Kidney glomerular epithelial cell (primary cell): ENCODE data around the gene MPI.
"Not testable (repeated sequence)": the region's sequence is repeated elsewhere in the genome, so short reads cannot be mapped to it uniquely, and the experiment has no call there.

Experiments used
- DNase-seq: peaks from one replicate; lab custom pipeline; 2025; lab: John Stamatoyannopoulos, UW

Gene MPI

DNA sequence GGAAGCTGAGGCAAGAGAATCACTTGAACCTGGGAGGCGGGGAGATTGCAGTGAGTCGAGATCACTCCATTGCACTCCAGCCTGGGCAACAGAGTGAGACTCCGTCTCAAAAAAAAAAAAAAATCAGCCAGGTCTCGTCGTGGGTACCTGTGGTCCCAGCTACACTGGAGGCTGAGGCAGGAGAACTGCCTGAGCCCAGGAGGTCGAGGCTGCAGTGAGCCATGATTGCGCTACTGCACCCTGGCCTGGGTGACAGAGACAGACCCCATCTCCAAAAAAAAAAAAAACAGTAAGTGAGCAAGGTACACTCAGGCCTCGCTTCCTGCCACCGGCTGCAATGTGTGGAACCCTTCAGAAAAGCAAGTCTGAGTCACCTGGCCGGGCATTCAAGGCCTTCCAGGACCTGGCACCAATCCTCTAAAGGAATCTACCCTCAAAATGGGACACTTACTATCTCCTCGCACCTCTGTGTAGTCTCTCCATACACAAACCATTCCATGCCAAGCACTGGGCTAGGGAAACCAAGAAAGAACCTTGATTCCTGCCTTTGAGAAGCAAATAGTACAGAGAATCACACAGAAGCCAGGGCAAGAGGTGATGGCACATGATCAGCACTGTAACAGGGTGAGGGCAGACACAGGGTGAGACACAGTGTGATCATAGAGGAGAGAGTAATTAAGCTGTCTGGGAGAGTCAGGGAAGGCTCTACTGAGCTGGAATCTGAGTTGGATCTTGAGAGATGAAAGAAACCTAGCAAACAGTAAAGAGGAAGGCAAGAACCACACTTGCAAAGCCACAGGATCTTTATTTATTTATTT, 26.4 kb upstream of the MPI start:
- DNase-seq = peak; percentile 73

DNA sequence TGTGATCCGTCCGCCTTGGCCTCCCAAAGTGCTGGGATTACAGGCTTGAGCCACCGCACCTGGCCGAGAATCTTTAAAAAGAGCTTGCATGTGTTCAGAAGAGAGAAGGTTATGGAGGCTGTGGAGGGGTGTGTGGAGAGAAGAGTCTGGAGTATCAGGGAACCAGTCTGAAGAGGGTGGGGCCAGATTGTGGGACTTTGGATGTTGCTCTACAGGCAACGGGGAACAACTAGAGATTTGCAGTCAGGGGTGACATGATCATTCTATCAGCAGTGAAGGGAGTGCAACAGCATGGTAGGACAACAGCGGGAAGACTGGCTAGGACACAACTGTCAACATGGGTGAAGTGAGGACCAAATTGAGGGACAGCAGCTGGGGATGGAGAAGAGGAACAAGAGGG, 25.5 kb upstream of the MPI start:
- no peak for DNase-seq

GRCh38 chr15:74865316-74865715, 24.5 kb upstream of the MPI start:
- no peak for DNase-seq

GRCh38 chr15:74866090-74866489, 23.8 kb upstream of the MPI start:
- DNase-seq = peak; percentile 51

- DNase-seq = no peak
These were observed 22.3 kb upstream of the MPI start for GRCh38 chr15:74867466-74868038.

DNA sequence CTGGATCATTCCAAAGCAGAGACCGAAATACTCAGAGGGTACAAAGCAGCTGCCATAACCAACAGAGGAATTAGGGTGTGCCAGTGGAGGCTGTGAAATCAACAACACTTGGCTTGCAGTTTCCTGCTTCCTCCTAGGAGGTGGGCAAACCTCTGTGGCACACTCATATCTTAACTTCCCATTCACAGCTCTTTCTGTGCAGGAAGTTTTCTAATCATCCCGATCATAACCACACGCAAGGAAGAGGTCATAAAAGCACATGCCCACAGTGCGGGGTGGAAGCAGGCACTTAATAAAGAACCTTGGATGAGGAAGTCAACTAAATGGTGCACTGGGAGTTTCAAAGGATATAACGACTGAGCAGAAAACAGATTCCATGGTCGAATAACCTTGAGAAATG, 21.8 kb upstream of the MPI start:
- no peak for DNase-seq

- no peak for DNase-seq
These were observed 20.5 kb upstream of the MPI start for GRCh38 chr15:74869372-74869725.

DNA sequence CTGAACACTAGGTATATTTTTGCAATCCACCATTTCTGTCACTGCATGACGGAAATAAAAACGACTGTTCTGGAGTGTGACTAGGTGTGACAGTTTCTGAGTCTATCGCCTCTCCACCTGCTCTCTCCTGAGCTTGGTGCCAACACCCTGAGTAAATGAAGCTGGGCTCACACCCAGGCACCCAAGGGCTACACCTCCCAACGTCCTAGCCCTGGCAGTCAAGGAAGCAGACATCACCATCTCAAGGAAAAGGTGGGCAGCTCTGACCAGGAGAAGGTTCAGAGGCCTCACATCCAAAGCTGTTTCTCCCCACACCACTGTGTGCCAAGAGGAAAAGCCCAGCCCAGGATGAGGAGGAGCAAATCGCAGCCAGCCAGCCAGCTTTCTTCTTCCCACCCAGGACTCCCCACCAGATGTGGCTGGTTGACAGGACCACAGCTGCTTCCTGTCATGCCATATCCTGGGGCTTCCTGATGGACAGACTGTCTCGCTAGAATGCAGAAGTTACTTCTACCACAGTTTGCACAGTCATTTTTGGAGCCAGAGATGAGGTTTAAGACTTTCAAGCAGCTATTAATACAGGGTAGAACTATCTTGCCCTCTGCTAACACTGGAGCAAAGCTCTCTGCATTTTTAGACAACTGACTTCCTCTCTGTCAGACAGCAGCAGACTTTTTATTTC, 20.0 kb upstream of the MPI start:
- DNase-seq = no peak

DNA sequence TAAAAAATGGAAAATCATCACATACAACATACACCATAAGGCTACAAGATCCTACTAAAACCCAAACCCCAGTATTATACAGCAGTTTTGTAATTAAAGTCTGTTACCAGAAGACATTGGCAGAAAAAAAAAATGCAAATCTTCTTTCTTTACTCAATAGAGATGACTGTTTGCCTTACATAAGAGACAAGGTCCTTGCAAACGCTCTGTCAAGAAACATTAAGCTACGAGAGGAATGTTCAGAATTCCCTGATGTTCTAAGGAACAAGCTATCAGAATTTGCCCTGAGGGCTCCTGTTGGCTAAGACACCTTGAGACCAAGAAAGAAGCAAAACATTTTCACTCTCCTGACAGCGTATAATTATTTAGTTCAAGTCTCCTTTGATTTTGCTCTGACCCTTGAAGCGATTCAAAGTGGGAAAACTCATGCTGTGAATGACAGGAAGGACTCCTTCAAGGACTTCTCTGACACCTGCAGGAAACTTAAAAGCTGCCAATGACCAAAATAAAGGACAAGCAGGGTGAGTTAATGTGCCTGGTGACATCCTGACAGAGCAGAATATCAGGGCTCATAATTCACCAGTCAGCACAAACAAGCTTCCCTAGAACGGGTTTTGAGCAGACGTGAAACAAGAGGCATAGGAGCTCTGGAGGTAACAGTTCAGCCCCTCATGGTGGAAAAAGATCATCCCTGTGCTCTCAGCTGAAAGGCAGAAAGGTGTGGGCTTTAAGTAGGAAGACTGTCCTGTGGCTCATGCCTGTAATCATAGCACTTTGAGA, 19.2 kb upstream of the MPI start:
- no peak for DNase-seq

DNA sequence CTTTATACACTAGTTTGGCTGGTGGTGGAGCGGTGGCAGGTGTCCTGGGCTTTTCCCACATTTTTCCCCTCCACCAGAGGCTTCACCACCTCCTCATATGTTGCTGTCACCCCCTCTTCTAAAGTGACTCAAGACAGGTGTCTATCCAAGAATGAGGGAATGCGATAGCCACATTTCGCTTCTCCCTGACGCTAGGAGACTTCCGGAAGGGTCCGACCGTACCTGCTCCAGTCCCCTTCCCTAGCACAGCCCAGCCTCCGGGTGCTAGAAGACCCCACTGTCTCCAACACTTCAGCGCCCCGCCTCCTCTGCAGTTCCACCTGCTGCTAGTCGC, 17.2 kb upstream of the MPI start:
- DNase-seq = no peak

DNA sequence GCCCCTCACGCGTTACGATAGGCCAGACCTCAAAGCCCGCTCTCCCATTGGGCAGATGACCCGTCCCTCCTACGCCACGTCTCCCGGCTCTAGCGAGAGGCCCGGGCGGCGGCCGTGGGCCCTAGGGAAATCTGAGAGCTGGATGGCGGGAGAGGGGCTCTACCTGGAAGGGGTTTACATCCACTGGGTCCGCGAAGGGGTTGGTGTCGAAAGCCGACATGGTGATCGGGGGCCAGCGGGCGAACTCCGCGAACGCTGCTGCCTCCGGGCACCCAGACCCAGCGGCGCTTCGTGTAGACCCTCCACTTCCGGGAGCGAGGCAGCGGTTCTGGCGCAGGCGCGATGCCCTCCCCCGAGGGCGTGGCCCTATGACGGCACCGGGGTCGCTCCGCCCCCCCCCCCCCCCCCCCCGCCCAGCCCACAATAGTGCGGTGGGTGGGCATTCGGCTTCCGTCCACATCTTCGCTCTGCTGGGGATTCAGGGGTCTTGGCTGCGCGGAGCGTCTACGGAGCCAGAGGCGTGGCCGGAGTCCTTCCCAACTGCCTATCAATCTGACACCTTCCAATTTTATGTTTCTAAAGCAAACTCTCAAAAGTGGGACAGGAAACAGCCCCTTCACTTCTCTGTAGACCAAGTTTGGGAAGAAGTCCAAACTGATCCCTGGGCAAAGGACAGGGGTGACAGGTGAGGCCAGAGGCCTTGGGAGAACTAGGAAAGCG, 16.6 kb upstream of the MPI start, which contains the start of gene SCAMP2:
Gene SCAMP2, minus strand, starts transcription at position 330 of the 720 bp plus-strand sequence. Its CDS starts 110 bp downstream, at position 220.
- peak; percentile 95 for DNase-seq

DNA sequence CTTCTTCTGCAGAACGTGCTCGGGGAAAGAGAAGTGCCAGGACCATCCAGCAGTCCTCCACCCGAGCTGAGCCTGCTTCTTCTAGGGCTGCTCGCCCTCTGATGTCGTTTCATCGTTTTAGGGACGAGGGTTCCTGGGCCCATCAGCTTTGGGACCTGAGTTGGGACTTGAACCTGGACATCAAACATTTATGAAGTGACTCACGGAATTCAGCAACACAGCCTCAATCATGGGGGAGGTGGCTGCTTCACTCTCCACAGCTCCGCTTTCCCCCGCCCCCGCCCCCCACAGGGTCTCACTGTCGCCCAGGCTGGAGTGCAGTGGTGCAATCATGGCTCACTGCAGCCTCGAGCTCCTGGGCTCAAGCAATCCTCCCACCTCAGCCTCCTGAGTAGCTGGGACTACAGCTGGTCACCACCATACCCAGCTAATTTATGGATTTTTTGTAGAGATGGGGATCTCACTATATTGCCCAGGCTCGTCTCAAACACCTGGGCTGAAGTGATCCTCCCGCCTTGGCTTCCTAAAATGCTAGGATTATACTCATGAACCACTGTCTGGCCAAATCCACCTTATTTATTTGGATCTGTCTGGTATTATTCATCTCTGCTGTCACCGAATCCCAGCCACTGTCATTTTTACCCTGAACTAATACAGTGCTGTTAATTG, 16.0 kb upstream of the MPI start:
- no peak for DNase-seq

GRCh38 chr15:74878273-74878672, 11.6 kb upstream of the MPI start:
- no peak for DNase-seq

DNA sequence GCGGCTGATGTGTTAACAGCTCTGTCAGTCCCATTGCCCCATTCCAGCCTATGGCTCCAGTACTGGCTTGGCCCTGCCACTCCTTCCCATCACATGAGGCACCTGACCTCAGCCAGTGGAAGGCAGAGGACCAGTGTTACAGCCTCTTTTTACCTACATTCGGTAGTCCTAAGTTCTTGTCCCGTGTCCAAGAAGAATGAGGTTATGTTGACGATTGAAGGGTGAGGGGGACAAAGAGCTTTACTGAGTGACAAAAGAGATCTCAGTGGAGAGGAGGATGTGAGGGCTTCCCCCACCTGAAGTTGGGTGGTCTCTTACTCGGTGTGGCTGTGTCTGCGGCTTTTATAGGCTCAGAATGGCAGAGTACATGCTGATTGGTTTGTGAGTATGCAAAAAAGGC, 7.3 kb upstream of the MPI start:
- no peak for DNase-seq

GRCh38 chr15:74884428-74885223, 5.2 kb upstream of the MPI start:
- DNase-seq = no peak

DNA sequence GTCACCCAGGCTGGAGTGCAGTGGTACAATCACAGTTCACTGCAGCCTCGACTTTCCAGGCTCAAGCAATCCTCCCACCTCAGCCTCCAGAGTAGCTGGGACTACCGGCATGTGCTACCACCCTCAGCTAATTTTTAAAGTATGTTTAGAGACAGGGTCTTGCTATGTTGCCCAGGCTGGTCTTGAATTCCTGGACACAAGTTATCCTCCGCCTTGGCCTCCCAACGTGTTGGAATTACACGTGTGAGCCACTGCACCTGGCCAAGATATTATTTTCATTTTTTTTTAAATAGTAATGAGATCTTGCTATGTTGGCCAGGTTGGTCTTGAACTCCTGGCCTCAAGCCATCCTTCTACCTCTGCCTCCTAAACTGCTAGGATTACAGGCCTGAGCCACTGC, 4.4 kb upstream of the MPI start:
- DNase-seq = no peak

DNA sequence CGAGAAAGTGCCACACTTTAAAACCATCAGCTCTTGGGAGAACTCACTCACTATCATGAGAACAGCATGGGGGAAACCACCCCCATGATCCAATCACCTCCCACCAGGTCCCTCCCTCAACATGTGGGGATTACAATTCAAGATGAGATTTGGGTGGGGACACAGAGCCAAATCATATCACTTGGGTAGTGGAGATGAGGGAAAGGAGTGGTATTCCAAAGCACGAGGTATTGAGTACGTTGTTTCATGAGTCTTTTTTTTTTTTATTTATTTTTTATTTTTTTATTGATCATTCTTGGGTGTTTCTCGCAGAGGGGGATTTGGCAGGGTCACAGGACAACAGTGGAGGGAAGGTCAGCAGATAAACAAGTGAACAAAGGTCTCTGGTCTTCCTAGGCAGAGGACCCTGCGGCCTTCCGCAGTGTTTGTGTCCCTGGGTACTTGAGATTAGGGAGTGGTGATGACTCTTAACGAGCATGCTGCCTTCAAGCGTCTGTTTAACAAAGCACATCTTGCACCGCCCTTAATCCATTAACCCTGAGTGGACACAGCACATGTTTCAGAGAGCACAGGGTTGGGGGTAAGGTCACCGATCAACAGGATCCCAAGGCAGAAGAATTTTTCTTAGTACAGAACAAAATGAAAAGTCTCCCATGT, 2.2 kb upstream of the MPI start:
- not testable (repeated sequence) for DNase-seq

DNA sequence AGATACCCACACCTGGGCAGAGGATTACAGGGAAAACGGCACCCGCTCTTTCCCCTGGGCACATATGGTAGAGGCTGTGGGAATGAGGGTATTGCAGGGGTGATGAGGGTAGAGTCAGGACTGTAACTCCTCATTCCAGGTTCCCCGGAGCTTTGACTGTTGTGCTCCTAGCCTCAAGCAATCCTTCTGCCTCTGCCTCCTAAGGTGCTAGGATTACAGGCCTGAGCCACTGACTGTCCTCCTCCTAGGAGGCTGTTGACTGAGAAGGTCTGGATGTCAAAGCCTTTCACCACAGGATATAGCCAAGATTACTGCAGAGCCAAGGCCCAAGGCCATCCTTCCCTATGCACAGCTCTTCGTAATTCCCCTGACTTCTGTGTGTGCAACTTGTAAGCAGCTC, 1.1 kb upstream of the MPI start:
- no peak for DNase-seq

GRCh38 chr15:74889390-74889882, 406 bp upstream of the MPI start:
- DNase-seq = no peak

DNA sequence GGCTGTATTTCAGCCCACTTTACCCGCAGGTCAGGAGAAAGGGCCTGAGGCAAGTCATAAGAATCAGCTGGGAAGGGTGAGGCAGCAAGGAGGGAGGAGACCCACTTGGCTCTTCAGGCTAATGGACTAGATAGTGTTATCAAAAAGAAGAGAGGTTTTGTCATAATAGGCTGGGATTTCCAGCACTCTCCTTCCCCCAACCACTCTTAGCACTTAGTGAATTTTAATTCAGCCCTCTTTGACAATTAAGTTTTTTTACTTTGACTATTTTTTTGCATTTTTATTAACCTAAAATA, 771 bp downstream of the MPI start:
- DNase-seq = no peak
